Activated CD8-positive, alpha-beta memory T cell treated with anti-CD3 and anti-CD28 coated beads, Interleukin-2, amount 50 U/mL, for 1 hour (primary cell): ENCODE data around the gene SFT2D2.

Experiments
- DNase-seq: peaks from one replicate; pipeline ENCODE4 v3.0.0-alpha.2; 2020; ENCODE audit errors: extremely low read depth

The SFT2D2 gene

DNA sequence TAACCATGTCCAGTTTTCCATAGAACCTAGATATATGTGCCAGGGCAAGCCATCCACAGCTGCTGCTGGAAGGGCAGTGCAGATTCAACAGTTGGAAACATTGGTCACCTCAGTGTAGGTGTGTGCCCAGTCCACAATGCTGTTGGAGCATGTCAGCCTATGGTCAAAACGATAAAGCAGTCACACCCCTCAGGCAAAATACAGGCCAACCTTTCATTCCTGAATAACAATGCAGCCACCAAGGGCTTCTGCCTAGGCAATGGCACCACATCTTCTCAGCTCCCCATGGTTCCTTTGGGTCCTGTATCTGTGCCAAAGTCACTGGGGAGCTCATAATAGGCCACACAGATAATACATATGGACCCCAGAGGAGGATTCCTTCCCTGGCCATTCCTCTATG lies 39.8 kb downstream of the SFT2D2 start:
- DNase-seq, result no peak

DNA sequence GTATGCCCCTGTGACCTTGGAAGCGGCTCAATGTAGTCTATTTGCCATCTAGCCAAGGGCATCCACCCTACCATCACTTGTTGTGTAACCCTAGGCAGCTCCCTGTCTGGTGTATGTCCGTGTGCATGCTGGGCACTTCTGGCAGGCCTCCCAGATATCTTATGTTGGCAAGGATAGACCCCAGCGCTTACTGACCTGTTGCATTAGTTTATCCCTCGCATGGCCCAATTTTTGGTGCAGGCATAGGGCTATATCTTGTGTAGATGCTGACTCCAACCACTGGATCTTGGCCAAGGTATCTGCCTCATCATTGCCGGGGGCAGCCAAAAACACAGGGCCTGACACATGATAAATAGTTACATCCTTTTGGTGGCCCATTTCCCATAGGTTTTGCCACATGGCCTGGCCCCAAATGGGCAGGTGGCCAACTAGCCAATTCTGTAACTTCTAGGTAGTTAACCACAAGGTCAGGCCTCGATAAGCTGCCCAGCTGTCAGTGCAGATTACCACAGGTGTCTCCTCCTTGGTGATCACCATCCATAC lies 40.9 kb downstream of the SFT2D2 start:
- DNase-seq, result no peak

DNA sequence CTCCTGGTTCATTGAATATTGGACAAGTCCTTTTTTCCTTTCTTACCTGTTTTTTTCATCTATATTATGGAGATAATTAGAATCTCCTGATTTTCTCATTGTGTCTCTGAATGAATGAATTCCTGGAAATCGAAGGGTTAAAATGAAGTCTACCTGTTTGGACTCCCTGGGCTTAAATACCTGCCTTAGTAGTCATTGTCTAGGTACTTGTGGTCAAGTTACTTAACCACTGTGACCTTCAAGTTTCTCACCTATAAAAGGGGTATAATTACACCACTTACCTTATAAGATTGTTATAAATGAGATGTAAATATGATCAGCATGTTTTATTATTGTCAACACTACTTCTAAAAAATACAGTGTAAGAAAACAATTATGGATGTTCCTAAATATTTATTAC lies 45.8 kb downstream of the SFT2D2 start:
- DNase-seq, result no peak

DNA sequence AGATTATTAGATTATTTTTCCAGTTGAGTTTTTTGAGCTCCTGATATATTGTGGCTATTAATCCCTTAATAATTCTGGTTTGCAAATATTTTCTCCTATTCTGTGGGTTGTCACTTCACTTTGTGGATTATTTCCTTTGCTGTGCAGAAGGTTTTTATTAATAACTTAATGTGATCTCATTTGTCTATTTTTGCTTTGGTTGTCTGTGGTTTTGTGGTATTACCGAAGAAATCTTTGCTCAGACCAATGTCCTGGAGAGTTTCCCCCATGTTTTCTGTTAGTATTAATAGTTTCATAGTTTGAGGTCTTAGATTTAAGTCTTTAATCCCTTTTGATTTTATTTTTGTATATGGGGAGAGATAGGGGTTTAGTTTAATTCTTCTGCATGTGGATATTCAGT lies 47.8 kb downstream of the SFT2D2 start:
- DNase-seq, result no peak

DNA sequence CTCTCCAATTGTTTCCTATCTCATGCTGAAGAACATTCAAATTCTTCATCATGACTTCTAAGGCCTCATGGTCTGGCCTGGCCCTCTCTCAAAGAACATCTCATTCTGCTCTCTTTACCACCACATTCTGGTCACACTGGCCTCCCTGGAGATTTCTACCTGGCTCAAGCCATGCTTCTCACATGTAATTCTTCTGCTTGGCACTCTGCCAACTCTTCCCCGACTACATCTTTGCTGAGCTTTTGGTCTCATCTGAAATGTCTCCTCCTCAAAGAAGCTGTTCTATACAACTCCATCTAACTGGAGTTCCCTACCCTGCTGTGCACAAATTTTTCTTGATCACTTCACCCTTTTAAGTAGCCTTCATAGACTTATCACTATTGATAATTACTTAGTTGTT lies 53.4 kb downstream of the SFT2D2 start:
- DNase-seq, result no peak

DNA sequence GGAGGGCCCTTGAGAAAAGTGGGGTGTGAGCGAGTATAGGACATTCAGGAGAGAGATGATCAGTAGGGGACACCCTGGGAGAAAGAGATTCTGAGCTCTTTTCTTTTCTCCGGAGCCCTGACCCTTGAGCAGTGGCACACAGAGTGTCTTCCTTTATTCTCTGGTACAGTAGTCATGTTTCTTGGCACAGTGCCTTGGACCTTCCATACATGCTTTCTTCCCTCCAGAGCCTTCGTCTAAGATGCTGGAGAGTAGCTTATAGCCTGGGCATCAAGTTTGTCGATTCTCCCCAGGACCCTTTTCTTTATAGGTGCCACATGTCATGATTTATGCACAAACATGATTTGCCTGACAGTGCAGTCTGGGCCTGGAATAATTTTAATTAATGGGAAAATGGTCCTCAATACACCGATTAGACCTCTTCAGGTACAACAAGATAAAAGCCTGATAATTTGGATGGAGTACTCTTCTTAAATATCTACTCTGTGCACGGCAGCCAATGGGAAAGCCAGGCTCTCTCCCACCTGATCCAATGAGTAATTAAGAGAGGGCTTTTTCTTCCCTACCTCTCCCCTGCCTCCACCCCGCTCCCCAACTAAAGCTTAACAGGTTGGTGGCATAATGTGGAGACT lies 54.6 kb downstream of the SFT2D2 start, which contains the start of gene TBX19:
TBX19 (plus strand) TSS at position 582 of the 632 bp plus-strand sequence. CDS start 214 bp downstream, outside the sequence.
- DNase-seq, result no peak

DNA sequence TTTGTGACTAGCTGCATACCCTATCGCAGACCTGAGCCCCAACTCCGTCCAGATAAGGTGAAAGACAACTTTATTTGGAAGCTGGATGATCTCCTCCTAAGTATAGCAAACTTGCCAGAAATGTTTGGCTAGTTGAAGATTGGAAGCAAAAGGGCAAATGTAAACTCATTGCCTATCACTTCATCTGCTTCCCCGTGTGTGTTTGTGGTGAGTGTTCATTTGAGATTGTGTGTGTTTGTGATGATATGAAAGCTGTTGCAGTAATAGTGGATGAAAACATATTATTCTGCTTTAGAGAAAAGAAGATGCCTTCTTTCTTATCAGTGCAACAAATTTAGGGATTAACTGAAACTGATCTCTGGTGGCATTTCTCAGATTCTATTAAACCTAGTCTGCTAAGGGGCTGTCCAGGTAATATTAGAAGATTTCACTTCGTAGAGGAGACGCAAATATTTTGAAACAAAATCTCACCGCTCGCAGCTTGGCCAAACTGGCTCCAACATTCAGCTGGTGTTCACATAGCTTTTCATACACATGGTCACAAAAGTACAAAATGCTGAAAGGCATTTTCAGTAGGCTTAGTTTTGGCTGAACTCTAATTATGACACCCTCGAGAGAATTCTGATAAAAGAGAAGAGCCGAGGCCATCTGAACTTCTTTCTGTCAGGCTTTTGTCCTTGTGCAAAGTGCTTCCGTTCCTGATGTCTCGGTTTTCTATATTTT lies 56.0 kb downstream of the SFT2D2 start:
- DNase-seq, result no peak

DNA sequence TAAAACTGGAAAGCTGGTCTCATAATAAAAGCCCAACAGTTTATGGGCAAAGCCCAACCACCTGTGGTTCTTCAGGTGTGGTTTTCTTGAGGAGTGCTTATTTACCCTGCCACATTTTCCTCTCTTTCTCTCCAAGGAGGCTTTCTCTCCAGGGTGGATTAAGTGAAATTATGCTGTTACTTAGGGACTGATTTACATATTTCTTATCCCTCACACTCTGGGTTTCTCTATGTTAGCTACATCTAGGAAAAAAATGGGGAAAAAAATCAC lies 59.7 kb downstream of the SFT2D2 start:
- DNase-seq, result no peak

DNA sequence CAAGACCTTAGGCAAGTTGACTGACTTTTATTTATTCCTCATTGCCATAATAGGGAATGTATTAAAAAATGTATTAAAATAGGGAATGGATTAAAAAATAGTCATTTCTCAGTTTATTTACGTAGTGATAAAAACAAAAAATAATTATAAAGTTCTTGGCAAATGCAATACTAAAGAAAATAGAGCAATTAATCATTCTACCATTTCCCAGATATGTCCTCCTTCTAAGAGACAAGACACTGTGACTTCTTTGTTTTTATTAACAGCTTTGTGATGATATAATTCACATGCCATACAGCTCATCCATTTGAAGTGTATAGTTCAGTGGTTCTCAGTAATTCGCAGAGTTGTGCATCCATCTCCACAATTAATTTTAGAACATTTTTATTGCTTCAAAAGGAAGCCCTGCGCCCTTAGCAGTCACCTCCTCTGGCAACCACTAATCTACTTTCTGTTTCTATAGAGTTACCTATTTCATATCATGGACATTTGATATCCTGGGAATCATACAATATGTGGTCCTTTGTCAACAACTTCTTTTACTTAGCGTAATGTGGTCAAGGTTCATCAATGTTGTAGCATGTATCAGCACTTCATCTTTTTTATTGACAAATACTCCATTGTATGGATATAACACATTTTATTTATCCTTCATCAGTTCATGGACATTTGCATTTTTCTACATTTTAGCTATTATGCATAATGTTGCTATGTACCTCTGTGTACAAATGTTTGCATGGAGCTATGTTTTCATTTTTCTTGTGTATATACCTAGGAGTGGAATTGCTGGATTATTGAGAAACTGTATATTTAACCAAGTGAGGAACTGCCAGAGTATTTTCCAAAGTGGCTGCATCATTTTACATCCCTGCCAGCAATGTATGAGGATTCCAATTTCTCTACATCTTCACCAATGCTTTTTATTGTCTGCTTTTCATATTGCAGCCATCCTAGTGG lies 60.4 kb downstream of the SFT2D2 start:
- no peak for DNase-seq

DNA sequence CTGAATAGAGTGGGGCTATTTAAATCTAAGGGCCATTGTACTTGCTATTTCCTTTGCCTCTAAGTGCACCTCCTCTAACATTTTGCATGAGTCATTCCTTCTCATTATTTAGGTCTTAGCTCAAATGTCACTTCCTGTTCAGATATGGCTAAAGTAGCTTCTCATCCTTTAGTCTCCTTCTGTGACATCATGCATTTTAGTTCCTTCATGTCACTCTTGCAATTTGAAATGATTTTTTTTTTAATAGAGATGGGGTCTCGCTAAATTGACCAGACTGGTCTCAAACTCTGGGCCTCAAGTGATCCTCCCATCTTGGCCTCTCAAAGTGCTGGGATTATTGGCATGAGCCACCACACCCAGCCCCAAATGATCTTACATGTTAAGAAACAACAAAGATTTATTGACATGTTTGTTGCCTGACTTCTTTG lies 61.4 kb downstream of the SFT2D2 start:
- no peak for DNase-seq

DNA sequence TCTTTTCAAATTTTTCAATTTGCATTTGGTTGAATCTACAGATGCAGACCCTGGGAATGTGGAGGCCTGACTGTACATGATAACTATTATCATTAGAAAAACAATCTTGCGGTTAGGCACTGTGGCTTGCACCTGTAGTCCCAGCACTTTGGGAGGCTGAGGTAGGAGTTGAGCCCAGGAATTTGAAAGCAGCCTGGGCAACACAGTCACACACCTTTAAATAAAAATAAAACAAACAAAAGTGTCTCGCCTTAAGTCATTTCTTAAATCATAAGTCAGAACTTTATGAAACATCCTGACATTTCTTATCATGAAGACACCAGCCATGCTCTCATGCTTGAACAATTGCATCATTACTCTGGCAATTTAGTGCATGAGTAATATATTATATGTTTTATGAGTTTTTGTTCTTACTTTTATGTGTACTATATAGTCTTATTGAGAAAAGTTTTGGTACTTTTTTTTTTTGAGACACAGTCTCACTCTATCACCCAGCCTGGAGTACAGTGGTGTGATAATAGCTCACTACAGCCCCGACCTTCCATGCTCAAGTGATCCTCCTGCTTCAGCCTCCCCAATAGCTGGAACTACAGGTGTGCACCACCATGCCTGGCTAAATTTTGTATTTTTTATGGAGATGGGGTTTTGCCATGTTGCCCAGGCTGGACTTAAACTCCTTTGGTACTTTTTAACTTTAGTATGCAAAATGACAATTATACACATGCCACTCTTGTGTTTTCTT lies 62.7 kb downstream of the SFT2D2 start:
- no peak for DNase-seq

DNA sequence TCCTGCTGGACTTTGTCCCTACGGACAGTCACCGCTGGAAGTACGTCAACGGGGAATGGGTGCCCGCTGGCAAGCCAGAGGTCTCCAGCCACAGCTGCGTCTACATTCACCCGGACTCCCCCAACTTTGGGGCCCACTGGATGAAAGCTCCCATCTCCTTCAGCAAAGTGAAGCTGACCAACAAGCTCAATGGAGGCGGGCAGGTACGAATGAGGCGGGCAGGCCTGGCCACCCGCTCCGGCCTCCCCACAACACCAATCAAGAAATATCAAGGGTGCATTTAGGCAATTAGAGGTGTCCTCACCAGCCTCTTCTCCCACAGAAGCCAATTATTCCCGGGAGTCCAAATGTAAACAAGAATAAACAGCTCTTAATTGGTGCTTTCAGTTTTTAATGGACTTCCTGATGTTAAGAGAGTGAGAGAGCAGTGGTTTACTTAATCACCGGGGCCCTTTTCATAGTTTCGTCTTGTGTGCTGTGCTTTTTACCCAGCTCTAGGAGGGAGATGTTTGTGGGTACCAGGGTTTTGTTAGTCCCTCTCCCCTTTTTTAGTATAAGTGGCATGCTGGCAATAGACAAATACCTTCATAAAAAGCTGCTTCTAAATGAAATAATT lies 65.5 kb downstream of the SFT2D2 start:
- DNase-seq, result no peak

DNA sequence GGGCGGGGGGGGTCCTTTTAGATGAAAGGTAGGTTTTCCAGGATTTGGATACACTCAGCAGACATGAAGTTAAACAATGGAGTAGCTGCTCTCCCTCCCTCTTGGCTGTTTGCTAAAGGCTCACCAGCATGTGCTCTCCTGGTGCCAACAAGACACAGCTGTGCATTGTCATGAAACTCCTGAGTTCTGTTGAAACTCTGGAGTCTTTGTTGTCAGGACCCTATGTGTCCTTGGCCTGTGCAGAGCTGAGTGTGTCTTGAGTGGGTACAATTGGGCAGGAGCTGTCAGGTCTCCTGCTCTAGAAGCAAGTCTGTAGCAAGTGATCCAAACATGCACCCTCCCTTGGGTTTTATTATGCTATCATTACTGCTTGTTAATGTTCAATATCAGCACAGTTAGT lies 67.6 kb downstream of the SFT2D2 start:
- no peak for DNase-seq

DNA sequence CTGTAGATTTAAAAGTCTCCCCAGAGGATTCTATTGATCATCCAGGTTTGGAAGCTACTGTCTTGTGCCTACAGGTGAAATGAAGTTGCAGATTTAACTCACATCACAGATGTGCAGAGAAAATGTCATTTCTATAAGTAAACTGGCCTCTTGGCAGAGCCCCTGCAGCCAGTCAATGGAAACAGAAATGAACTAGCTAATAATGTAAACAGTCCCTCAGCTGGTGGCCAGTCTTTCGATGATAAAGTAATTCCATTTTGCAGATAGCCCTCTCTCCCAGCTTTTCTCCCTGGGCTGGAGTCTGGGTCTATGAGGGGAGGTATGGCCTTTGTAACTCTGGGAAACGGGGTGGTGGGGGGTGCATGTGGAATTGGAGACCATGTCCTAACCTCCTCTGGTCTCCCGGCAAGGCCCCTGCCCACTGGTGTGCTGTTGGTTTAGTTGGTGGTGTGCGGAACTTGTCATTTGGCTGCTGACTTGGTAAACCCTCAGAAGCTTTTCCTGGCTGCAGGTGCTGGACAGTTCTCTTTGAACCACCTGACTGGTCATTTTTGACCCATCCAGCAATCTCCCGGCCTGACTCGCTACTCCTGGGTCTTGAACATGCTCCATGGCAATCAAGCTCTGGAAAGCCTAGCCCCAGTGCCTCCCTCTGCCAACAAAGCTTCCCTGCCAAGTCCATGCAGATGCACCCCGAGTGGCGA lies 69.8 kb downstream of the SFT2D2 start:
- DNase-seq, result no peak

DNA sequence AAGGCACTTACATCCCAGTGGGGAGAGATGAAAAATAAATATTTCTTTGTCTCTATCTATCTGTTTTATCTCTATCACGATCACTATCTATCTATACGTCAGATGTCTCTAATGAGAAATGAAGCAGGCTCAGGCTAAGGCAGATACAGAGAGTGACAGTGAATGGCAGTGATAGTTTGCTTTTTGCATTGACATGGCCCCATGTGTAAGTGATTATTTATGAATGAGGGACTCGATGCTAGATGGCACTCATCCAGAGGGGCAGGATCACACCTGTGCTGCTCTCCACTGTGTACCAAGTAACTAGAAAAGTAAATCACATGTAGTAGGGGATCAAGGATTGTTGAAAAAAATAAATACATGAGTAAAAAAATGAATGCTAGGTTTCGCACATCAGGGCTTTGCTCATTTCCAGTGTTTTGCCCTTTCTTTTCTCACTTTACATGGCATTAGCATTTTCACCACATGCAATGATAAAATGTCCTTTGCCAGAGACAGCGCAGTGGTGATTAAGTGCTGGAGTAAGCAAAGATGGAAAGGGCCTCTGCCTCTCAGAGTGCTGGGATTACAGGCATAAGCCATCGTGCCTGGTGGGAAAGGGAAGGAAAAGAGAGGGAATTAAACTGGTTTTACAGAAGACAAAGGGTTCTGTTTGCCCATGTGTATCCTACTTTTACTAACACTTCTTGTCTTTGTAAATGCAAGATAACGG lies 71.4 kb downstream of the SFT2D2 start:
- no peak for DNase-seq

DNA sequence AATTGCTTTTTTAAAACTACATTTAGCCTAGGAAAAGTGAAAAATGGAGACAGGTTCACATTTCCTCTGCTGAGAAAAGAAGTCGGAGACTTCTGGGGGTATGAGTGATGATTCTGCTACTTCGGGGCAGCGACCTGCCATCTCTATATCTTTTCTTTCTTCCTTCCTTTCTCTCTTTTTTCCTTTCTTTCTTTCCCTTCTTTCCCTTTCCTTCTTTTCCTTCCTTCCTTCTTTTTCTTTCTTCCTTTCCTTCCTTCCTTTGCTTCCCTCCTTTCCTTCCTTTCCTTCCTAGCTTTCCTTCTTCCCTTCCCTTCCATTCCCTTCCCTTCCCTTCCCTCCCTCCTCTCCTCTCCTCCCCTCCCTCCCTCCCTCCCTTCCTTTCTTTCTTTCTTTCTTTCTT lies 72.6 kb downstream of the SFT2D2 start:
- DNase-seq, result no peak

DNA sequence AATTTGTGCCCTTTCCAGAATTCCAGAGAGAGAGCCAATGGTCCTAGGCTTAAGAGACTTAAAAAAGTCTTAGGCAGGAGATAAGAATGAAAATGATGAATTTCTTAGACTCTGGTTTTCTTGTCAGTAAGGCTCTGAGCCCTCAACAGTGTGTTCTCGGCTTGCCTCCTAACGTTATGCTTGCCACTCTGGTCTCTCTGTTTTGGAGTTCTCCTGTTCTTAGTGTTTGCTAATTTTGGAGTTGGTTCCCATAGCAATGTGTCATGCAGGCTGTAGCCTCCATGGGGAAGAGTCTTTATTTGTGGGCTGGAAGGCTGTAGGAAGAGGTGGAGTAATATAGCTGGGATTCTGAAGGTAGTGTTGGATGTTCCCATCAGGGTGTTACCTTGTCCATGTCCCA lies 74.8 kb downstream of the SFT2D2 start:
- DNase-seq, result no peak

DNA sequence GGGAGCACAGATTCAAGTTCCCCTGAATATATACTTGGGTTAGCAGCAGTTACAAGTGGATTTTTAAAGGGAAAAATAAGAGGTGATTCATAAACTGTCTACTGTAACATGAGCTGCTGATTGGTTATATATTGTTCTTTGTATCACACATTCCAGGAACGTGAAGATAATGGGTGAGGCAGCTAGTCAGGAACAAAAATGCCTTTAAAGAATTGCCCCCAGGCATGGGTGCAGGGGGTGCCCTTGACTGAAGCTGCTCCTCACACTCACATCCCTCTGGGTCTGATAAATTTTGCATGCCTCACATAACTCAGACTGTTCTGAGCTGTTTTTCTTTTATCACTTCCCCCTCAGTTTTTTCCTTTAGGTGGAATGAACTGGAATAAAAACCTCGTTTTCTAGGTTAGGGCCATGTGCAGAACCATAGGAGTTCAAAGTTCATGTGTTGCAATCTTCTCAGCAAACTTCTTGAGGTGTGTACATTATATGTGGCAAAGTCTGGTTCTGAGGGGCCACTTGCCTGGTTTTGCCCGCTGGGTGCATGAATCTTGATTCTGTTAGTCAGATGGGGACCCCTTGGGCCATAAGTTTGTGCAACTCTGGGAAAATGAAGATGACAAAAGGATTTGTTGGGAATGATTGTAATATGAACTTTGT lies 76.0 kb downstream of the SFT2D2 start:
- no peak for DNase-seq
